ENCODE results near the gene BEGAIN. TPM values are rescaled to one million over a fixed set of nuclear protein-coding genes. Genes with fewer than 3 reads are reported as not detected.

Gene BEGAIN
- total RNA-seq, 2 donors from 2014 or later, result 2.5 to 5.1 TPM

DNA sequence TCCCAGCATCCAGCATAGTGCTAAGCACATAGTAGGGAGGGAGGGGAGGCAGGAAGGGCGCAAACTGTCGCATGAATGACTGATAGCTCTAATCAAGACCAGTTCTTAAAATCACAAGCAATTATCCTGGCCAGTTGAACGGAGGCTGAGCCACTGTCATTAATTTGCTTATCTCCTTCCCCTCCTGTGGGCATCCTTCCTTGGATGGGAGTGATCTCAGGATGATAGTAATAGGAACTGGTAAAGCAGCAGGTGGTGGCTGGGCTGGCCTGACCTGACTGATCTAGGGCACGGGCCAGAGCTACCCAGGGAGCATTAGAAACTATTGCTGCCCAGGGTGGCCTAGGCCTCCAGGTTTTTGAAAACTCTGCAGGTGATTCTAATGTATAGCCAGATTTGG is 97.0 kb downstream of the BEGAIN start:
- Histone ChIP-seq H3K9me3 (no peaks in the 10 kb centered on the region), H3K27me3 (replicated peaks; ENCODE audit: insufficient read depth) (no peaks in the 10 kb centered on the region), H3K4me3 (no peak overlapping the region), H3K36me3 (no peaks in the 10 kb centered on the region), H3K27ac (no peak overlapping the region), H3K4me1 (replicated peaks) (no peaks in the 10 kb centered on the region)
- 89% methylated on average over 4 of the region's 4 CpGs for WGBS
- TF ChIP-seq, protein P1, sequence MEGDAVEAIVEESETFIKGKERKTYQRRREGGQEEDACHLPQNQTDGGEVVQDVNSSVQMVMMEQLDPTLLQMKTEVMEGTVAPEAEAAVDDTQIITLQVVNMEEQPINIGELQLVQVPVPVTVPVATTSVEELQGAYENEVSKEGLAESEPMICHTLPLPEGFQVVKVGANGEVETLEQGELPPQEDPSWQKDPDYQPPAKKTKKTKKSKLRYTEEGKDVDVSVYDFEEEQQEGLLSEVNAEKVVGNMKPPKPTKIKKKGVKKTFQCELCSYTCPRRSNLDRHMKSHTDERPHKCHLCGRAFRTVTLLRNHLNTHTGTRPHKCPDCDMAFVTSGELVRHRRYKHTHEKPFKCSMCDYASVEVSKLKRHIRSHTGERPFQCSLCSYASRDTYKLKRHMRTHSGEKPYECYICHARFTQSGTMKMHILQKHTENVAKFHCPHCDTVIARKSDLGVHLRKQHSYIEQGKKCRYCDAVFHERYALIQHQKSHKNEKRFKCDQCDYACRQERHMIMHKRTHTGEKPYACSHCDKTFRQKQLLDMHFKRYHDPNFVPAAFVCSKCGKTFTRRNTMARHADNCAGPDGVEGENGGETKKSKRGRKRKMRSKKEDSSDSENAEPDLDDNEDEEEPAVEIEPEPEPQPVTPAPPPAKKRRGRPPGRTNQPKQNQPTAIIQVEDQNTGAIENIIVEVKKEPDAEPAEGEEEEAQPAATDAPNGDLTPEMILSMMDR (IDR thresholded peaks at IDR 0.05), result no peak
- TF ChIP-seq POLR2AphosphoS5 (IDR thresholded peaks at IDR 0.05) (no peak), POLR2A (IDR thresholded peaks at IDR 0.05) (no peak)
- no peak for DNase-seq (ENCODE audit: low spot score)
- intact Hi-C loops (cut with DNase I), result no loop called here

DNA sequence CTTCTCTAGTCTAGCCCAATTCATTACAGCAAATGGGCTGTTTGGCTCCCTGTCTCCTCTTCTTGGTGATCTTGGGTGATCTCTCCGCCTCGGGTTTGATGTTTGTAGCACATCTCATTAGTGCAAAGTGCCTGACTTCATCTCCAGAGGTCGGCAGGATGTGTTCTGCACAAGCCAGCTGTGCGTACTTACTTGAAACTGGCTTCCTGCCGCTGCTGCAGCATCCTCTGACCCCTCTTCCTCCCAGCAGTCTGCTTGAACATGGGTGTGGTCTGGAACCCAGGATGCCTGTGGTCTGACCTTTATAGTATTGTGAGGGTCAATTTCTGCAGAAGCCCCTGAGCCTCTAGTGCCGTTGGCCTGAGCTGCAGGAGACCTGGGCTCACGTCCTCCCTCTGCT is 99.2 kb downstream of the BEGAIN start:
- H3K4me3 ChIP-seq, result no peak overlapping the region
- no peak for DNase-seq (ENCODE audit: low spot score)
- WGBS, result 88% methylated on average over 7 of the region's 7 CpGs
- H3K4me1 ChIP-seq (replicated peaks), result no peaks in the 10 kb centered on the region
- H3K27me3 ChIP-seq (replicated peaks; ENCODE audit: insufficient read depth), result no peaks in the 10 kb centered on the region
- intact Hi-C loops (cut with DNase I), result no loop called here
- H3K36me3 ChIP-seq, result no peaks in the 10 kb centered on the region
- no peaks in the 10 kb centered on the region for H3K9me3 ChIP-seq
- H3K27ac ChIP-seq, result no peak overlapping the region
- no peak for TF ChIP-seq POLR2AphosphoS5 (IDR thresholded peaks at IDR 0.05)
- TF ChIP-seq, protein P1 (IDR thresholded peaks at IDR 0.05), result no peak
- no peak for TF ChIP-seq POLR2A (IDR thresholded peaks at IDR 0.05)

DNA sequence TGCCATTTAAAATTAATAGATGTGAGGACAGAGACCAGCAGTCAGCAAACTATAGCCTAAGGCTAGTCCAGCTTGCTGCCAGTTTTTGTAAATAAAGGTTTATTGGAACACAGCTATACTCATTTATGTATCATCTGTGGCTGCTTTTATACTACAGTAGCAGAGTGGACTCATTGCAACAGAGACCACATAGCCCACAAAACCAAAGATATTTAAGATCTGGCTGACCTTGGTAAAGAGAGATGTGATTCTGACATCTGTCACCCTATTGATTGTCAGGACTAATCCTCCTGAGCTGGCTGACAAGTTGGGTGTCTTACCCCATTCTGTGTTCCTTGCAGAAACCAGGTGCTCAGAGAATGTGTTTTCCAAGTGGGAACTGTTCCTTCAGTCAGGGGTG is 99.9 kb downstream of the BEGAIN start:
- DNase-seq (ENCODE audit: low spot score), result no peak
- intact Hi-C loops (cut with DNase I), result no loop called here
- Histone ChIP-seq H3K4me3 (no peak overlapping the region), H3K9me3 (no peaks in the 10 kb centered on the region), H3K36me3 (no peaks in the 10 kb centered on the region), H3K27me3 (replicated peaks; ENCODE audit: insufficient read depth) (no peaks in the 10 kb centered on the region), H3K4me1 (replicated peaks) (no peaks in the 10 kb centered on the region), H3K27ac (no peak overlapping the region)
- TF ChIP-seq, protein P1 (IDR thresholded peaks at IDR 0.05), result no peak
- no peak for TF ChIP-seq POLR2A (IDR thresholded peaks at IDR 0.05)
- TF ChIP-seq POLR2AphosphoS5 (IDR thresholded peaks at IDR 0.05), result no peak

Small RNA genes lying within 50 kb of the gene (small RNA-seq; reads per million reads assigned to genes)
- 0 reads per million in 2 donors for gene RN7SKP92

Other genes starting within 250 kb of the BEGAIN start
- gene WDR25, start 210.9 kb downstream of the BEGAIN start, total RNA-seq, result 10 to 100 TPM; 20.2 to 22.2 TPM
- 10 to 100 TPM in 1 of 2 donors, under 1 TPM in 1; 0.14 to 100.0 TPM for gene DLK1, start 139.5 kb upstream of the BEGAIN start, total RNA-seq
- 100 to 1,000 TPM in 1 of 2 donors, 10 to 100 TPM in 1; 21.9 to 135 TPM for gene MEG3, start 238.7 kb upstream of the BEGAIN start, total RNA-seq

Data from prostate gland (tissue), 2 donors.